Progenitor cell of endocrine pancreas (in vitro differentiated cells): ENCODE results near the gene CNPY3. TPM values are rescaled to one million over a fixed set of nuclear protein-coding genes. Genes with fewer than 3 reads are reported as not detected.
A peak's percentile ranks its signal among the peaks of the same experiment; 100 is the strongest.
"Not testable (repeated sequence)": the region's sequence is repeated elsewhere in the genome, so short reads cannot be mapped to it uniquely, and the experiment has no call there.

ENCODE experiments used
- DNase-seq: peaks from one replicate; pipeline ENCODE4 v3.0.0; 2021; ENCODE audit warnings: low spot score; ENCODE audit not compliant: unreplicated experiment
- H3K27ac Mint-ChIP-seq: 2 replicates; pipeline ENCODE4 v1.8.0; 2021; ENCODE audit warnings: mild to moderate bottlenecking, moderate library complexity, mixed read lengths
- H3K27me3 Mint-ChIP-seq: 2 replicates; pipeline ENCODE4 v1.8.0; 2021; ENCODE audit warnings: mixed read lengths
- H3K36me3 Mint-ChIP-seq: 2 replicates; pipeline ENCODE4 v1.8.0; 2022; ENCODE audit warnings: mixed read lengths; ENCODE audit not compliant: insufficient read depth
- H3K4me1 Mint-ChIP-seq: 2 replicates; pipeline ENCODE4 v1.8.0; 2021; ENCODE audit warnings: low read depth, mixed read lengths
- H3K4me3 Mint-ChIP-seq: 2 replicates; pipeline ENCODE4 v1.8.0; 2021; ENCODE audit warnings: low read depth, mild to moderate bottlenecking, moderate library complexity, mixed read lengths
- H3K9me3 Mint-ChIP-seq: 2 replicates; pipeline ENCODE4 v1.8.0; 2021; ENCODE audit warnings: low read depth, mixed read lengths
- long read RNA-seq: library from polyadenylated mRNA; unstranded; transcript quantifications from one replicate; pipeline ENCODE4 v2.0.0, GENCODE V29; 2020
- total RNA-seq: library from RNA; stranded (reverse); gene quantifications from 2 replicates; pipeline ENCODE4 v1.2.1, GENCODE V29; 2021
- TF ChIP-seq, protein P1 (sequence below): fragments of 200-600 bp; sonication (generic); IDR thresholded peaks from one replicate; pipeline ENCODE4 v1.5.0; 2021; ENCODE audit warnings: antibody characterized with exemption, mild to moderate bottlenecking; ENCODE audit not compliant: unreplicated experiment

The CNPY3 gene
- 61.5 and 64.1 TPM in 2 replicates for total RNA-seq
- long read RNA-seq, transcript CNPY3-201 (6 exons, 1,704 nt), result major isoform, 47 of 59 reads
- long read RNA-seq, partial matches to known transcripts, result 1 of 59 reads
- long read RNA-seq, other reads (novel, unspliced or antisense), result 11 of 59 reads

- peak within 1 kb of the TSS; percentile 99 for H3K27ac Mint-ChIP-seq
- TF ChIP-seq, protein P1, sequence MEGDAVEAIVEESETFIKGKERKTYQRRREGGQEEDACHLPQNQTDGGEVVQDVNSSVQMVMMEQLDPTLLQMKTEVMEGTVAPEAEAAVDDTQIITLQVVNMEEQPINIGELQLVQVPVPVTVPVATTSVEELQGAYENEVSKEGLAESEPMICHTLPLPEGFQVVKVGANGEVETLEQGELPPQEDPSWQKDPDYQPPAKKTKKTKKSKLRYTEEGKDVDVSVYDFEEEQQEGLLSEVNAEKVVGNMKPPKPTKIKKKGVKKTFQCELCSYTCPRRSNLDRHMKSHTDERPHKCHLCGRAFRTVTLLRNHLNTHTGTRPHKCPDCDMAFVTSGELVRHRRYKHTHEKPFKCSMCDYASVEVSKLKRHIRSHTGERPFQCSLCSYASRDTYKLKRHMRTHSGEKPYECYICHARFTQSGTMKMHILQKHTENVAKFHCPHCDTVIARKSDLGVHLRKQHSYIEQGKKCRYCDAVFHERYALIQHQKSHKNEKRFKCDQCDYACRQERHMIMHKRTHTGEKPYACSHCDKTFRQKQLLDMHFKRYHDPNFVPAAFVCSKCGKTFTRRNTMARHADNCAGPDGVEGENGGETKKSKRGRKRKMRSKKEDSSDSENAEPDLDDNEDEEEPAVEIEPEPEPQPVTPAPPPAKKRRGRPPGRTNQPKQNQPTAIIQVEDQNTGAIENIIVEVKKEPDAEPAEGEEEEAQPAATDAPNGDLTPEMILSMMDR, result no peak
- H3K4me1 Mint-ChIP-seq, result peaks cover 23% of the 10 kb centered on the region
- H3K4me3 Mint-ChIP-seq, result peak within 1 kb of the TSS; percentile 99
- no peaks in the 10 kb centered on the region for H3K27me3 Mint-ChIP-seq
- peaks cover 4% of the 10 kb centered on the region for H3K36me3 Mint-ChIP-seq
- peak; percentile 82 for DNase-seq
- no peaks in the 10 kb centered on the region for H3K9me3 Mint-ChIP-seq
These were observed at the start of gene CNPY3 for GRCh38 chr6:42928986-42929820. Gene CNPY3 (plus strand): TSS chr6:42929480. CDS start chr6:42929571, 91 bp downstream.

- H3K27ac Mint-ChIP-seq, result peak overlapping the region; percentile 100
- not testable (repeated sequence) for H3K4me1 Mint-ChIP-seq, H3K27me3 Mint-ChIP-seq, H3K9me3 Mint-ChIP-seq, DNase-seq
- peaks cover 14% of the 10 kb centered on the region for H3K36me3 Mint-ChIP-seq
- H3K4me3 Mint-ChIP-seq, result peak overlapping the region; percentile 98
These were observed 49.0 kb upstream of the CNPY3 start for GRCh38 chr6:42880240-42880817.

- not testable (repeated sequence) for H3K4me1 Mint-ChIP-seq, DNase-seq
These were observed 48.4 kb upstream of the CNPY3 start for GRCh38 chr6:42880871-42881270.

DNA sequence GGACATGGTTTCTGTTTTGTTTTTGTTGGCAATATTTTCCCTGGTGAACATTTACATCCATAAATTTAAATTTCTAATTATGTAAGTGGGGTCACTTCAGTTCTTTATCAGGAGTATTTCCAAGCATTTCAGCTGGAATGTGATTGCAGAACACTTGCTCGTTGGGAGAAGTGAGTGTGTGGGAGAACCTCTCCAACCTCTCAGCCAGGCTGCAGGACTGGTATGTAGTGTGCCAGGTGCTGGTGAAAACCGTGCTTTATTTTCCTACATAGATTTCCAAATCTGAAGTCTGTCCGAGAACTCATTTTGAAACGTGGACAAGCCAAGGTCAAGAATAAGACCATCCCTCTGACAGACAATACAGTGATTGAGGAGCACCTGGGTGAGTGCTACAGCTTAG lies 43.6 kb upstream of the CNPY3 start:
- Mint-ChIP-seq H3K36me3 (peaks cover 20% of the 10 kb centered on the region), H3K4me3 (no peak overlapping the region), H3K27me3 (no peaks in the 10 kb centered on the region)

More at GRCh38 chr6:42880871-42881270, 48.4 kb upstream of the CNPY3 start:
- not testable (repeated sequence) for H3K9me3 Mint-ChIP-seq, H3K27me3 Mint-ChIP-seq
- Mint-ChIP-seq H3K36me3 (peaks cover 17% of the 10 kb centered on the region), H3K27ac (peak overlapping the region; percentile 100), H3K4me3 (peak overlapping the region; percentile 98)

GRCh38 chr6:42888201-42888600 lies 41.1 kb upstream of the CNPY3 start:
- not testable (repeated sequence) for H3K27me3 Mint-ChIP-seq, H3K4me1 Mint-ChIP-seq, H3K4me3 Mint-ChIP-seq, DNase-seq, H3K9me3 Mint-ChIP-seq
- peak overlapping the region; percentile 86 for H3K27ac Mint-ChIP-seq
- H3K36me3 Mint-ChIP-seq, result peaks cover 17% of the 10 kb centered on the region

More for the DNA sequence above, 43.6 kb upstream of the CNPY3 start:
- Mint-ChIP-seq H3K9me3 (no peaks in the 10 kb centered on the region), H3K27ac (no peak overlapping the region), H3K4me1 (peaks cover 7% of the 10 kb centered on the region)
- no peak for DNase-seq
- TF ChIP-seq, protein P1, result no peak

DNA sequence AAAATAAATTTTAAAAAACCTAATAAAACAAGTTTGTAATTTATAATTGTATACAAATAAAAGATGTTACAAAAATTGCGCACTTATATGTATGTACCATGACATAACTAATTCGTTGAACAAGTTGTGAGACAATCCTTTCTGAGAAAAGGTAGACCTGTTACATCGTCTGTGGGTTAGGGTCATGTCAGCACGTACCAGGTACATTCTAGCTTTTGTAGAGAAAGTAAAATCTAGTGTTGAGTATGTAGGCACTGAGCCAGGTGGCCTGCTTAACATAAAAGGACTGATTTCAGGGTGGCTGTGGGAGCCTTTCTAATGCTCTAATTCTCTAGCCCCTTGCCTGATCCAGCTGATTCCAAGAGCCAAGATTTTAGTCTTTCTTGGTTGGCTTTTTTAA lies 39.5 kb upstream of the CNPY3 start:
- TF ChIP-seq, protein P1, result no peak
- peaks cover 8% of the 10 kb centered on the region for H3K36me3 Mint-ChIP-seq
- peak overlapping the region; percentile 95 for H3K27ac Mint-ChIP-seq
- no peaks in the 10 kb centered on the region for H3K27me3 Mint-ChIP-seq
- H3K4me1 Mint-ChIP-seq, result peaks cover 17% of the 10 kb centered on the region
- H3K9me3 Mint-ChIP-seq, result no peaks in the 10 kb centered on the region
- no peak for DNase-seq
- peak overlapping the region; percentile 94 for H3K4me3 Mint-ChIP-seq
